IMR-90 (cell line): ENCODE results near the gene OR52K1. TPM values are rescaled to one million over a fixed set of nuclear protein-coding genes. Genes with fewer than 3 reads are reported as not detected.

Experiments used
- ATAC-seq: fragments of 200-7000 bp; cut with Tn5 transposase; 2 replicates; pipeline ENCODE4 v1.9.1; 2020; ENCODE audit warnings: low read depth, mild to moderate bottlenecking, moderate library complexity
- BruUV-seq: library from RNA; stranded (reverse); fragments of 400-500 nt; replicated peaks from 2 replicates; lab custom pipeline; 2021; lab: Mats Ljungman, UMichigan
- CTCF ChIA-PET: fragments of 300-600 bp; formaldehyde crosslinking; extraction: SDS; loops from one replicate; lab custom pipeline; 2021; ENCODE audit warnings: antibody characterized with exemption; lab: Yijun Ruan, JAX
- POLR2A ChIA-PET: fragments of 300-600 bp; sonication (Branson Sonifier 250); formaldehyde crosslinking; loops from one replicate; lab custom pipeline; 2022; ENCODE audit warnings: antibody characterized with exemption; ENCODE audit not compliant: unreplicated experiment; lab: Charles Lee
- DNase-seq: peaks from one replicate; pipeline ENCODE4 v3.0.0; 2013
- H2AFZ ChIP-seq: replicated peaks from 2 replicates; pipeline ENCODE3; 2013; ENCODE audit warnings: low read length, mild to moderate bottlenecking; ENCODE audit not compliant: poor library complexity
- H2AK5ac ChIP-seq: 2 replicates; pipeline ENCODE4 v1.6.1; 2013; ENCODE audit warnings: low read depth, low read length, inconsistent platforms
- H2AK9ac ChIP-seq: replicated peaks from 2 replicates; pipeline ENCODE3; 2013; ENCODE audit warnings: mild to moderate bottlenecking, low read depth, low read length, moderate library complexity; ENCODE audit not compliant: poor library complexity
- H2BK120ac ChIP-seq: 2 replicates; pipeline ENCODE4 v1.6.1; 2013; ENCODE audit warnings: low read depth, low read length, inconsistent platforms
- H2BK15ac ChIP-seq: 3 replicates; pipeline ENCODE4 v1.6.1; 2013; ENCODE audit warnings: low read depth, low read length, inconsistent platforms
- H2BK20ac ChIP-seq: 2 replicates; pipeline ENCODE4 v1.6.1; 2013; ENCODE audit warnings: low read depth, mild to moderate bottlenecking, inconsistent platforms, low read length, moderate library complexity
- H2BK5ac ChIP-seq: 2 replicates; pipeline ENCODE4 v1.6.1; 2013; ENCODE audit warnings: mild to moderate bottlenecking, low read depth, low read length, inconsistent platforms; ENCODE audit not compliant: poor library complexity, severe bottlenecking
- H3K14ac ChIP-seq: replicated peaks from 2 replicates; pipeline ENCODE4 v1.6.1; 2013; ENCODE audit warnings: low read depth, low read length, inconsistent platforms
- H3K18ac ChIP-seq: 2 replicates; pipeline ENCODE4 v1.6.1; 2013; ENCODE audit warnings: low read depth, low read length, control low read depth
- H3K23ac ChIP-seq: 2 replicates; pipeline ENCODE4 v1.6.1; 2013; ENCODE audit warnings: low read depth, low read length, inconsistent platforms
- H3K27ac ChIP-seq: 2 replicates; pipeline ENCODE4 v1.5.1; 2013; ENCODE audit warnings: mild to moderate bottlenecking, control low read depth, low read length; ENCODE audit not compliant: insufficient read depth
- H3K27me3 ChIP-seq: 2 replicates; pipeline ENCODE4 v1.6.1; 2013; ENCODE audit warnings: low read length; ENCODE audit not compliant: control insufficient read depth, insufficient read depth
- H3K36me3 ChIP-seq: 2 replicates; pipeline ENCODE4 v1.6.1; 2013; ENCODE audit warnings: low read length, mixed read lengths; ENCODE audit not compliant: control insufficient read depth, insufficient read depth
- H3K4ac ChIP-seq: 2 replicates; pipeline ENCODE4 v1.6.1; 2013; ENCODE audit warnings: low read depth, low read length, inconsistent platforms
- H3K4me1 ChIP-seq: 2 replicates; pipeline ENCODE4 v1.6.1; 2013; ENCODE audit warnings: low read length, mixed read lengths; ENCODE audit not compliant: control insufficient read depth, insufficient read depth
- H3K4me2 ChIP-seq: 2 replicates; pipeline ENCODE4 v1.6.1; 2013; ENCODE audit warnings: low read depth, mild to moderate bottlenecking, control low read depth, low read length, moderate library complexity
- H3K4me3 ChIP-seq: 2 replicates; pipeline ENCODE4 v1.5.1; 2013; ENCODE audit warnings: low read depth, mild to moderate bottlenecking, control low read depth, low read length, moderate library complexity; ENCODE audit not compliant: insufficient read depth
- H3K56ac ChIP-seq: 2 replicates; pipeline ENCODE4 v1.6.1; 2013; ENCODE audit warnings: low read length, inconsistent platforms; ENCODE audit not compliant: insufficient read depth; ENCODE audit errors: extremely low read depth
- H3K79me1 ChIP-seq, 2 experiments: 2 replicates each; pipeline ENCODE4 v1.6.1; 2013; ENCODE audit warnings: low read length in 2 of 2, inconsistent platforms in 1 of 2, low read depth in 1 of 2
- H3K9ac ChIP-seq: 2 replicates; pipeline ENCODE4 v1.6.1; 2013; ENCODE audit warnings: low read depth, low read length, control low read depth
- H3K9me1 ChIP-seq: 2 replicates; pipeline ENCODE4 v1.6.1; 2013; ENCODE audit warnings: low read length, inconsistent platforms; ENCODE audit not compliant: insufficient read depth
- H3K9me3 ChIP-seq: 2 replicates; pipeline ENCODE4 v1.6.1; 2013; ENCODE audit warnings: low read length; ENCODE audit not compliant: control insufficient read depth, insufficient read depth
- H4K20me1 ChIP-seq: 2 replicates; pipeline ENCODE4 v1.6.1; 2013; ENCODE audit warnings: low read length, inconsistent platforms; ENCODE audit not compliant: insufficient read depth
- H4K5ac ChIP-seq: 2 replicates; pipeline ENCODE4 v1.6.1; 2013; ENCODE audit warnings: mild to moderate bottlenecking, low read depth, low read length, control low read depth
- H4K8ac ChIP-seq, 2 experiments: 2 replicates each; pipeline ENCODE4 v1.6.1; 2013; ENCODE audit warnings: low read depth in 2 of 2, low read length in 2 of 2, control low read depth in 1 of 2, inconsistent platforms in 1 of 2
- H4K91ac ChIP-seq: 2 replicates; pipeline ENCODE4 v1.6.1; 2013; ENCODE audit warnings: low read depth, low read length, inconsistent platforms; ENCODE audit not compliant: insufficient read depth
- CEBPB ChIP-seq: IDR thresholded peaks from 2 replicates; pipeline ENCODE4 v1.6.1; 2012; ENCODE audit warnings: low read depth, low read length, improper control_type of control experiment
- ELK1 ChIP-seq: fragments of 150-350 bp; IDR thresholded peaks from 2 replicates; pipeline ENCODE4 v1.6.1; 2016; ENCODE audit warnings: low read depth, mild to moderate bottlenecking, low read length, moderate library complexity, borderline replicate concordance
- FOS ChIP-seq: fragments of 150-350 bp; IDR thresholded peaks from 2 replicates; pipeline ENCODE4 v1.6.1; 2016; ENCODE audit warnings: low read depth, low read length
- SMC3 ChIP-seq: fragments of 150-350 bp; IDR thresholded peaks from 2 replicates; pipeline ENCODE4 v1.6.1; 2016; ENCODE audit warnings: low read depth, mild to moderate bottlenecking, antibody characterized with exemption, low read length, moderate library complexity
- WGBS, 2 experiments: methylation state at CpG; one replicate each; pipeline versions ENCODE4 v1.1.5 to v1.1.7; 2013; ENCODE audit warnings: missing lambda C conversion rate in 2 of 2; ENCODE audit not compliant: insufficient read length in 1 of 2; ENCODE audit errors: extremely low coverage in 2 of 2; 5-methylcytosine and 5-hydroxymethylcytosine counted together
- dilution Hi-C: fragments of 300-500 bp; cut with HindIII; formaldehyde crosslinking; loops from one replicate; pipeline ENCODE4 v1.14.3; 2018; ENCODE audit warnings: low sequenced_read_pairs; ENCODE audit not compliant: unreplicated experiment
- in situ Hi-C: fragments of 300-500 bp; cut with MboI; formaldehyde crosslinking; loops from 3 replicates; pipeline ENCODE4 v1.14.3; 2019; ENCODE audit warnings: low sequenced_read_pairs, inconsistent platforms, mixed read lengths
- intact Hi-C: fragments of 100-400 bp; cut with micrococcal nuclease; formaldehyde crosslinking; loops from 2 replicates; pipeline ENCODE4 v1.10.0; 2022
- polyA plus RNA-seq, 3 experiments: library from polyadenylated mRNA; depleted of rRNA; stranded (reverse); fragments of >200 nt; gene quantifications; 2 replicates each; pipeline ENCODE4 v1.2.3, GENCODE V29; 2012; ENCODE audit warnings: low replicate concordance in 1 of 3
- total RNA-seq: library from RNA; depleted of rRNA; stranded (reverse); fragments of >200 nt; gene quantifications from 2 replicates; pipeline ENCODE4 v1.2.3, GENCODE V29; 2012

OR52K1 gene
- total and polyA plus RNA-seq, 2 of the 4 experiments (the other 2 are of a cell fraction), result not detected

- H2BK20ac ChIP-seq, result no peak overlapping the region
- ATAC-seq (no peak), DNase-seq (no peak)
- CTCF ChIA-PET, result interaction anchor here (1.2 kb wide), 1 partner anchor 13 kb away, joined by 3 read pairs; no protein-coding TSS in a partner anchor
- TF ChIP-seq CEBPB (no peak), ELK1 (no peak), FOS (peak; percentile 43), SMC3 (no peak)
- no peak overlapping the region for H3K18ac ChIP-seq
- H3K27me3 ChIP-seq, result no peaks in the 10 kb centered on the region
- H4K5ac ChIP-seq, result no peak overlapping the region
- WGBS, 2 experiments, result no CpG with 5 or more reads among the region's 4 CpGs
- H3K23ac ChIP-seq, result no peak overlapping the region
- BruUV-seq, result no TSS peak
- POLR2A ChIA-PET, result no interaction called here
- in situ Hi-C loops, result no loop called here
- no peak overlapping the region for H2AFZ ChIP-seq
- H3K36me3 ChIP-seq, result no peaks in the 10 kb centered on the region
- dilution Hi-C loops, result no loop called here
- no peak overlapping the region for H3K4ac ChIP-seq
- no peaks in the 10 kb centered on the region for H4K20me1 ChIP-seq
- H4K91ac ChIP-seq, result no peak overlapping the region
- no peak overlapping the region for H2AK5ac ChIP-seq
- H2BK120ac ChIP-seq, result no peak overlapping the region
- intact Hi-C loops, result no loop called here
- no peak overlapping the region for H3K9ac ChIP-seq
- H2AK9ac ChIP-seq, result no peak overlapping the region
- no peak overlapping the region for H3K27ac ChIP-seq
- H3K9me1 ChIP-seq, result no peaks in the 10 kb centered on the region
- no peak overlapping the region for H2BK15ac ChIP-seq
- no peak overlapping the region for H2BK5ac ChIP-seq
- H3K4me1 ChIP-seq, result no peaks in the 10 kb centered on the region
- H3K56ac ChIP-seq, result no peak overlapping the region
- H3K4me3 ChIP-seq, result no peak overlapping the region
- no peak overlapping the region for H3K14ac ChIP-seq
- H3K4me2 ChIP-seq, result no peak overlapping the region
- H4K8ac ChIP-seq, result no peak overlapping the region
- H3K79me1 ChIP-seq, result no peaks in the 10 kb centered on the region
- H3K9me3 ChIP-seq, result no peaks in the 10 kb centered on the region
These were observed 1.7 kb upstream of the OR52K1 start for GRCh38 chr11:4480577-4481239.
